GM18511 (cell line): ENCODE results near the gene PITRM1.

ENCODE experiments used
- ATAC-seq: cut with Tn5 transposase; IDR thresholded peaks from one replicate; pipeline ENCODE4 v1.9.1; 2021; ENCODE audit warnings: mild to moderate bottlenecking, moderate library complexity; ENCODE audit not compliant: unreplicated experiment

The PITRM1 gene

DNA sequence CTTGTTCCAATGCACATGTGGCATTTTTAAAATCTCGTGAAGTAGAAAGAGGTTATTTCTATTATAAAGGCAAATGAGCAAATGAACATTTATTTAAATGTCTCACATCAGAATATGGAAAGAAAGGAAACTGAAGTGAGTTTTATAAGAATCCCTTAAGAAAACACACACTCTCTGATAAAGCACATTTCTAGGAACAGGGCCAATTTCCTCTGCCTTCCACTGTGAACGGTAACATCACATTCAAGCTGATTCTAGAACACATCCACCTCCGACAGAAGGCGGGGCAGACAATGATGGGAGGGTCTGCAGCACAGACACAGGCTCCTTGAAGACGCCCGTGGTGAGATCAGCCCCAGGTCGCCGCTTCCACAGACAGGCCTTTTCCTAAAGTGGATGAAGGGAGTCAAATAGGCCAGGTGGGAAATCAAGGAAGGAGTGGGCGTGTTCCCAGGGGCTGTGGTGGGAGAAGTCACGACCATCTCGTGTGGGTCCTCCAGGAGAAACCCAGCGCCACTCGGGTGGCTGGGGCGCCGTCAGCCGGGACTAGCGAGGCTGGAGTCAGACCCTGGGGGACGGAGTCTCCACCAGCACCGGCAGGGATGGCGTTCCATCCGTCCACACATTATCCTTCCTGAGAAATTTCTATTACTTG, 31.1 kb downstream of the PITRM1 start:
- ATAC-seq: no peak

DNA sequence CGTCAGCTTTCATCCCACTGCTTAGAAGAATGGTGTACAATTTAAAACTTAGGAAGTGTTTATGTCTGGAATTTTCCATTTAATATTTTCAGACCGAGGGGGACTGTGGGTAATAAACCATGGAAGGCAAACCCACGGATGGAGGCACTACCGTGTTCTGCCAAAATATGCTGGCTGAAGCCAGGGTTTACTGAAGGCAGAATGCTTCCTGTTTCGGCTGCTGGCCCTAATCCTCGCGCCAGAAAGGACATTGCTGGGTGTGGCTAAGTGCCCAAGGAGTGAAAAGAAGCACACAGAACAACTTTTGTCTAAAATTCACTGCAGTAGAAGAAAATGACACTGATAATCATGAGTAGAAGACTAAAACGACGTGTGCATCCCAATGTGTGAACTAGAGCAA, 32.3 kb downstream of the PITRM1 start:
- no peak for ATAC-seq

DNA sequence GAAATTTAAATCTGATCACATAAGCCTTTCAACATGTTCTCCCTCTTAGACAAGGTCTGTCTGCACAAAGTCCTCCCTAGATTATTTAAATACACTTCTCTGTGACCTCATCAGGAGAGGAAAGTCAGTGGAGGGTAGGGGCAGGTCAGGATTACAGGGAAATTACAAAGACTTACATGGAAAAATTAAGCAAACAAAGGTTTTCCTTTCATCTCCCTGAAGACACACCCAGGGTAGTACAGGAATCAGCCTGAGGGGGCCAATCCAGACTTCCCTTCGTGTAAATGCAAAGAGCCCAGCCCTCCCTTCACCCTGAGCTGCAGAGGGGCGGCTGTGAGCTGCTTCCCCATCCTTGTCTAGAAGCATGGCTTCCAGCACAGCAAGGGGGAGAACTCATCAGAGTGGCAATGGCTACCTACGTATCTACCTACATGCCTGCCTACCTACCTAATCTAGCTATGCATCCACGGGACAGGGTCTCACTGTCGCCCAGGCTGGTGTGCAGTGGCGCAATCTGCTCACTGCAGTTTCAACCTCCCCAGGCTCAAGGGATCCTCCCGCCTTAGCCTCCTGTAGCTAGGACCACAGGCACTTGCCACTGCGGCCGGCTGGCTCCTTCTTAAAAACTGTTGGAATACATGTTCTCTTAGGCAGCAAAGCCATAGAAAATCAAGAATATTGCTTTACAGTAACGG, 33.2 kb downstream of the PITRM1 start:
- no peak for ATAC-seq

DNA sequence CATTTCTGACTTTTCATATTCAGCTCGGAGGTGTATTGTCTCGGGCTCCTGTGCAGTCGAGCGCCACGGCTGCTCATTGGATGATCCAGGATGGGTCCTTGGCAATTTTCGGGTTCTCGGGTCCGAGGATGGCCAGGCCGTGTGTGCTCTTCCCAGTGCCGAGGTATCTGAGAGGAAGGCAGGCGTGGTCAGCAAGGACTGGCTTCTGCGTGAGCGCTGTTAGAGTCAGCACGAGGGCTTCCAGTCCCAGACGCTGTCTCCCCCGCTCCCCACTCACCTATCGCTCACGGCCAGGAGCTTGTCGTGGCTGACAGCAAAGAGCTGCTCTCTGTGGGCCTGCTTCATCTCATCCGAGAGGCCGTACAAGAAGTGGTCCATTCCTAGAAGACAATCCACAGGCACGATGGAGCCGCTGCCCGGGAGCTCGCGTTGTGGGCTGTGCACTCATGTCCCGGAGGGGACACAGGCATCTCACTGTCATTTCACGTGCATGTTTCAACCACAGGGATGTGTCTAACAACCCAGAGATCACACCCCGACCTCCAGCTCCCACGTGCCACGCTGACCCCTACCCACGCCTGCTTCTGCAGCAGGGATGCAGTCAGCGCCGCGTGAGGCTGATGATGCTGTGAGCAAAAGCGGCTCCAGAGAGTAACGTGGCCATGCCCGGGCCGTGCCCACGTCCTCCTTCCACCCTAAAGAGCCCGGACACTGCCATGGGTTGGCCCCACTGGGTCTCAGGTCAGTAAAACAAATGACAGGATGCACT, 34.4 kb downstream of the PITRM1 start:
- no peak for ATAC-seq

DNA sequence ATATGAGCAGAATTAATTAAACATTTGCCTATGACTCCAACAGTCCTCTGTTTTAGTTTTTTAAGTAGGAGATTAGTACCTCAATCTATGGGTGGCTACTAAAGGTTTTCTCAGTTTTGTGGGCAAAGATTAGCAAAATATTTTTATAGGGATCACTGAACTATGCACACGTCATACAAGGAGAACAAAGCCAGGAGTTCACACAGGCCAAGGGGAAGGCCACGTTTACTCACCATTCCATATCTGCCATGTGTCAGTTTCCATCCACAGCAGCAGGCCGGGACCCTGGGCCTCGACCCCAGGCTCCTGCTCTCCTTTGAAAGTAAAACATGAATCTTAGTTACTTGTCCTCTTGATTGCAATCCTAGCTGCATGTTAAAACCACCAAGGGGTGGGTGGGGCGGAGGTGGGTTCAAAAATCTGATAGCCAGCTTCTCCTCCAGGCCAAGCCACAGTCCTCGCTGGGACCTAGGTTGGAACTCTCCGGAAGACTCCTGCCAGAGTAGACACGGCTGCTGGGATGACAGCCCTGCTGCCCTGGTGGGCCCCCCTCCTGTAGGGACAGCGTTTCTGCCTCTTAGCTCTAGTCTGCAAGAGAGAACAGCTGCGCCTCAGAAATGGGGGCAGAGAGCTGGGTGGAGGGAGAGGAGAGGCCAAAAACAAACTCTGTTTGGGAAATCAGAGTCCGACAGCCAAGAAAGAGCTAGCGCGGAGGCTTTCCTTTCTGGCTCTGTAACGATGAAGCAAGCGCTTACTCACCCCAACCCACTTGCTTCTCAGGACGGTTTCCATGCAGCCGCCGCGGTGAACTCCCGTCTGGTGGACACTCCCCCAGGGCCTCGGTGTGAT, 35.6 kb downstream of the PITRM1 start:
- no peak for ATAC-seq

DNA sequence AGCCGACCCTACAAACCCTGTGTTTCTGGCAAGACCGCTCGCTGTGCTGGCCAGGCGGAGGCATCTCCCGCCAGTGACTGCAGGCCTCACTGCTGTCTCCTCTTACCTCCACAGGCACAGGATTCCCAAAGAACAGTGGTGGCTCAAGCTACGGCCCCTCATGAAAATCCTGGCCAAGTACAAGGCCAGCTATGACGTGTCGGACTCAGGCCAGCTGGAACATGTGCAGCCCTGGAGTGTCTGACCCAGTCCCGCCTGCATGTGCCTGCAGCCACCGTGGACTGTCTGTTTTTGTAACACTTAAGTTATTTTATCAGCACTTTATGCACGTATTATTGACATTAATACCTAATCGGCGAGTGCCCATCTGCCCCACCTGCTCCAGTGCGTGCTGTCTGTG, 36.2 kb downstream of the PITRM1 start:
- ATAC-seq: no peak

DNA sequence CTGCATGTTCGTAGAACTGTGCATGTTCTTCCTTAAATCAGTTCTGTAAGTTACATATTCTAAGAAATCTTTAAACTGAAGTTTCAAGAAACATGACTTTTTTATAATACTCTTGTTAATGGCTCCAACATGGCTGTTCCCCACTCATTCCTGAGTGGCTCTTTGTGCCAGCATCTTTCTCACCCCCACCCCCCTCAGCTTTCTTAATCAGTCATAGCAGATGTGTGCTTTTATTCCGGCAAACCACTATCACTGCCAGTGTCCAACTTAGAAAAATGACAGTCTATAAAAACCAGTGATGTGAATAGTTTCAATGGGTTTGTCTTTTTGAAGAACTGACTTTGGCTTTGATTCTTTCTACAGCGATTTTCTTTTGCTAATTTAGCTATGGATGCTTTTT, 37.6 kb downstream of the PITRM1 start:
- no peak for ATAC-seq

DNA sequence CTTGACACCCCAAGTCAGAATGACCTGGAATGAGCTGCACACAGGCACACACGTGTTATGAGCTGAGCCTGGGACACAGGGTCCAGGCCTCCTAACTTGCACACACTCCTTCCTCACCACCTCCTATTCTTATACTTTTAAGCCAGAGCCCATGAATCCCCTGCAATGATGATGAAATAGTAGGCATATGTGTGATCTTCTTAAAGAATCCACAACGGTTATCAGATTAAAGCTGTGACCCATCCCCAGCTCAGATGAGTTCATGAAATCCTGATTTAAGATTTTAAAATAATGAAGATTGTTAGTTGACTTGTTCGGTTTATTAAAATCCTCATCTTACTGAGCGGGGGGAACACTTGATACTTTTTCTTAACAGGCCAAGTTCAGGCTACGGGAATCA, 38.6 kb downstream of the PITRM1 start:
- ATAC-seq: no peak

DNA sequence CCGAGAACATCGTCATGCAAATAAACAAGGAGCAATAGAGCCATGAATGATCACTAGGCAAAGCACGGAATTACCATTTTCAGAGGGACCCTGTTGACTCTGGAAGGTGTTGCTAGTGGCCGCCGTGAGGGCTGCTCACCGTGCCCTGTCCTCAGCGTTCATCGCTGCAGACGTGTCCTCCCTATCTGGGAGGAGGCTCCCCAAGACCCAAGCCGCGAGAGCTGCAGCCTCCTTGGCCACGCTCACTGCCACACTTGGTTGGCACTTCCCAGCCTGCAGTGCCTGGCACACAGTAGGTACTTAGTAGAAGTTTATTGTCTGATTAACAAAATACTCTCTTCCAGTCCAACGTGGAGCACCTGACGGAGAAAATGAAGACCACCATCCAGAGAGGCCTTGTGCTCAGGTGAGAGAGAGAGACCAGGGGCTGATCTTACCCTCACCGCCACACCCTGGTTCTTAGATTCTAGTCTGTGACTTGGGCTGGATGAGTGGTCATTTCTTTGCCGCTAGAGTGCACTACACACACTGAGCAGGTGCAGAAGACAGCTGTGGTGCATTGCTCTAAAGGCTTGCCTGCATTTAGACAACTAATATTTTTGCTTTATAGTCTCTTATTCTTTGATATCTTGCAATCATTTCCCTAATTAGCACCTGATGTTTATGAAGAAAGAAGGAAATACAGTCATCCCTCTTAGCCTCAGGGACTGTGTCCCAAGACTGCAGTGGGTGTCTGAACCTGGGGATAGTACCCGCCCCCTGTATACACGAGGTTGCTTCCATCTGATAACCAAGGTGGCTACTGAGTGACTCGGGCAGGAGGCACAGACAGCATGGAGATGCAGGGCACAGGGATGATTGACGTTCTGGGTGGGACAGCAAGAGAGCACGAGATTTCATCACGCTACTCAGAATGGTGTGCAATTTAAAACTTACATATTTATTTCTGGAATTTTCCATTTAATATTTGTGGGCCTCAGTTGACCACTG, 40.3 kb downstream of the PITRM1 start:
- ATAC-seq: no peak

DNA sequence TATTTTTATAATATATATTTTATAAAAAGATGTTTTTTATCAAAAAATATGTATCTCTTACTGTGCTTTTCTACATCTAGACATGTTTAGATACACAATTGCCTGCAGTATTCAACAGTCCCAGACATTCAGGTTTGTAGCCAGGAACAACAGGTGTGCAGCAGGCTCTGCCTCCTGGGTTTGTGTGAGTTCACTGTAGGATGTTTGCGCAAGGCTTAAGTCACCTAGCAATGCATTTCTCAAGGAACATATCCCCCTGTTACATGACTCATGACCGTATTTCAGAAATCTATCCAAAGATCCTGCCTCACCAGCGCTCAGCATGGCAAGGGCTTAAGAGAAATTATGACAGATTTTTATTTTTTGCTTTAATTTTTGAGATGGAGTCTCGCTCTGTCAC, 41.5 kb downstream of the PITRM1 start:
- no peak for ATAC-seq

DNA sequence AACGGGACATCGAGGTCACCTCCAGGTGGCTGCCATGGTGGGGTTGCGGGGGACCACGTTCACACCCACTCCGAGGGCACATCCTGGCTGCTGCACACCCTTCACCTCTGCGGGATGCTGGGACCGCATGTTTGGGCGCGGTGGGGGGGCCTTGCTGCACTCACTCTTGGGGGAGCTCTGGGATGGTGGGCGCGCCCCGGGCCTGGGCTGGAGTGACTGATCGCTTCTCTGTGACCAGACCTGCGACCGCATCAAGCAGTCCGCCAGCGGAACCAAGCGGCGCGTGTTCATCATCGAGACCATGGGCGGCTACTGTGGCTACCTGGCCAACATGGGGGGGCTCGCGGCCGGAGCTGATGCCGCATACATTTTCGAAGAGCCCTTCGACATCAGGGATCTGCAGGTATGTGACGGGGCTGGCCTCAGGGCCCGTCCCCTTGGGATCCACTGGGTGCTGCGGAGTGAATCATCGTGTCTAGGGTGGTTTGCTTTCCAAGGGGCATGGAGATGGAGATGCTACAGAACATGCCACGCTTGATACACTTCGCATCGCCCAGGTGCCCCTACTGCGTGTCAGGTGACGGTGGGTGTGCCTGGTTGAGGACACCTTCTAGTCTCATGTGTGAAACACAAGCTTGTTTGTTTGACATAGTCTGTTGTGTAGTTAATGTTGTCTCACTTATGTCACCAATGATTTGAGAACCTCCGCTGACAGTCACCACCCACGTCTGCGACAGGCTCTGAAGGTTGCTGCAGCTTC, 42.8 kb downstream of the PITRM1 start:
- ATAC-seq: no peak

DNA sequence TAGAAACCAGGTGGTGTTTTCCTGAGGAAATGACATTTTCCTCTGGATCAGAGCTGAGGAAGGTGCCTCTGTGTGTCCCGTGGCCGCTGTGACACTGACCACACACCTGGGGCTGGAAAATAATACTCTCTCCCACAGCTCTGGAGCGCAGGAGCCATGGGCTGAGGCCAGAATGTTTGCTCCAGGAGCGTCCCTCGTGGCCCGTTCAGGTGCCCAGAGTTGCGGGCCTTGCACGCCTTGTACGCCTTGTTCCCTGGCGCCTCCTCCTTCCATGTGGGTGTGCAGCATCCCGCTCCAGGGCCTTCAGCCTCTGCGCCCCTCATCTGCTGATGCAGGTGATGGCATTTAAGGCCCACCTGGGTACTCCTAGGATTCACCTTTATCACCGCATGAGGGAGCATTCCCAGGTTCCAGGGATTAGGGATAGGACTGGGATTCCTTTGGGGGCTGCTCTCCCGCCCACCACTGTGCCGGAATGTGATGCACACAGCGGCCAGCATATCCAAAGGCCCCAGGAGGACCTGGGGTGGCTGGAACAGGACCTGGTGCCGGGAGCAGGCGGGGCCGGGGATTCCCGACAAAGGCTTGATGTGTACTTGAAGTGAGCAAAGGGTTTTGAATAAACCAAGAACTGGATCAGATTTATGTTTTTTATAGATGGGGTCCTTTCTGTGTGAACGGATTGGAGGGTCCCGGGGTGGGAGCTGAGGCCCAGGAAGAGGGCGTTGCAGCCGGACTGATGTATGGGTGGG, 44.0 kb downstream of the PITRM1 start:
- ATAC-seq: no peak

DNA sequence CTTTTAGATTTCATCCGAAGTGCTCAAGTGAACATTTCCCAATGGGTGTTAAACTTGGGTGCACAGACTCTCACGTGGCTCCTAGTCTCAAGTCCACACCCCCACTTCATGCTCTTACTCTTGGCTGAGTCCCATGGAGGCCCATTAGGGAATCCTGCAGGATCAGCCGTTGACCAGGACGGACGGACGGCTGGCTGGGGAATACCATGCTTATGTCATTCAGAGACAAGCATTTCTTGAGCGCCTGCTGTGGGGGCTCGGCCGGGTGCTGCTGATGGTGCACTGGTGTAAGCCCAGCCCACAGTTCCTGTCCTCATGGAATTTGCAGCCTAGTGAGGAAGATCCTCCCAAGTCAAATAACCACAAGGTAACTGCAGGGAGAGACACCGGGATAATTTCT, 44.7 kb downstream of the PITRM1 start:
- no peak for ATAC-seq

DNA sequence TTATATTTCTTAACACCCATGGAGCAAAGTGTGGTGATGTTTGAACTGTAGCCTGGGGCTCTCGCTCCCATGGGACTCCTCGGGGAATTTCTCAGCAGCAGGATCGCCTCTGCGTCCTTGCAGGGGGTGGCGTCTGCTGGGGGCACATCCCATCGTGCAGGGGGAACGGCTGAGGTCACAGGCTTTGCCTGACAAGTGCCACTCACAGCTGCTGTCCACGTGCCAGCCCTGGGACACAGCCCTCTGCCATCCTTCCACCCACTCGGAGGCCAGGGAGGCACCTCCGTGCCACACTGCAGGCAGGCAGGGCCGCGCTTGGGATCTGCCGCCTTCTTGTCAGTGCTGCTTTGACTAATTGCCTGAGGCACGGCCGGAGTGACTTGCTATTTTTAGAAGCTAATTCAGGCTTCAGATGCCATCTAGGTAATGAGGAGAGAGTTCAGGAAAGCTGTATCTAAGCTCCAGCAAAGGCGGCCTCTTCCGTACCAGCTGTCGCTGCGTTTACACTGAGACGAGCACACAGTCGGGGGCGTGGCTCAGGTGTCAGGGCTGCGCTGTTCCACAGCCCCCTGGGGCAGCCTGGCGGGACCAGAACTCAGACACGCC, 45.7 kb downstream of the PITRM1 start:
- no peak for ATAC-seq

DNA sequence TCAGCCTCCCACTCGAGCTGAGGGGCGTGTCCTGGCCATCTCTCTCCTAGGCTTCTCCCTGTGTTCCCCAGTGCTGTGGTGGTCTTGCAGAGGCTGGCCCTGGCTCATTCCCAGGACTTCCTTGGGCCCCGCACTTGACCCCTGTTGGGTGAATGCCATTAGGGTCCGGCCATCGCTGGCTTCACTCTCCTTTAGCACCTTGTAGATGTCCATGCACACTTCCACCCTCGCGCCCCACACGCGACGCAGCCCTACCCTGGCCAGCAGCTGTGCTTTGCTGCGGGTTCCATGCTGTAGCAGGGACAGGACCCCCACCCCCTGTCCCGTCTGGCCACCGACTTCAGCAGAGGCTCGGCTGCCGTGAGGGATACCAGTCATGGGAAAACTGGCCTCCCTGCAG, 46.3 kb downstream of the PITRM1 start:
- no peak for ATAC-seq

DNA sequence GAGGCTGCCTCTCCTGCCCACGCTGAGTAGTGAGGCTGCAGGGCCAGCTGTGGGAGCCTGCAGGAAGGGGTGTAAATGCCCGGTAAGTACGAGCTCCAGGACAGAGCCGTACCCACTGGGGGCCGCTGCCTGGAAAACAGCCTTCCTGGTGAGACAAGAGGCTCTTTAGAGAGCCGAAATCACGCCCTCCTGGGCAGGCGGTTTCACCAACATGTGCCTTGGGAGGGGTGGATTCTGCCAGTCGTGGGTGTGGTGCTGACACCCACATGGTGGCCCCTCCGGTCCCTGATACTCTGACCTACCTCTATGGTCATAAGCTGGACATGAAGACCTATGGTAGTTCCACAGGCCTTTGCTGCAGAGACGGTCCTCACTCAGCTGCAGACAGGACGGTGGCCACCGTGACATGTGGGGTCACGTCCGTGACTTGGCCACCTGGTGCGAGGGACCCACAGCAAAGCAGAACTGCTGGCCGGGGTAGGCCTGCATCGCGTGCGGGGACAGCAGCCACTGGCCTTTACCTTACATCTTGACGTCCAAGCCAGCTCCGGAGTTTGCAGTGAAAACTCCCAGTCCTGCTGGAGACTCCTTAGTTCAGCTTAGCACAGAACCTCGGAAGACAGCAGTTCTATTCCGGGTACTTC, 46.9 kb downstream of the PITRM1 start:
- no peak for ATAC-seq

DNA sequence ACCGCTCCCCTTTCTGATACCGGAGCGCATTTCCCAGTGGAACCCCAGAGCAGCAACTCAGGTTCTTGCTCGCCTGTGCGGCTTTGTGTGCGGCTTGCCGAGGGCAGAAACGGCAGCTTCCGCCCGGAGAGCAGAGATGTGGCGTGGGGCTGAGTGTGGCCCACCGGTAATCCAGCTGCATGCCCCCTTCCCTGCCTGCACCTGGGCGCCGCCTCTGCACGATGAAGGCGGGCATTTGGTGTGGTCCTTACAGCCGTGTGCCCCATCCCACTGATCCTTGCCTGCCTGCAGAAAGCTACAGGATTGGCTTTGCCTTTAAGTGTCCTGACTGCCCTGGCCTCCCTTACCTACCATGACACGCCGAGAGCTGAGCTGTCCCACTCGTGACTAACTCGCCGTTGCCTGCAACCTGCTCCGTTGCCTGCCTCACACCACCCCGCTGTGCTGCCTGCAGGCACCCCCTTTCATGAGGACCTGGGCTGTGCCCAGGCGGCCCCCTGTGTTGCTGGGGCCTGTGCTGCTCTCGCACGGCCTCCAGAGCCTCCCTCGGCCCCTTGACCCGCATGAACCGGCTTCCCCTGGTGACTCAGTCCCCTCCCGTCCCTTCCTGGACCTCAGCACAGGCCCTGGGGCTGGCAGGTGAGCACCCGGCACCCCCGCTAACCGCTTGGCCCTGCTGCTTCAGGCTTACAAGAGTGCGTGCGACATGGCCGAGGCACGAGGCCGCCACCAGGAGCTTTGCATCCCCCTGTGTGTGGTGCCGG, 48.0 kb downstream of the PITRM1 start:
- ATAC-seq: no peak
